ENCODE data around the gene GNL3.
"Not testable (repeated sequence)": the region's sequence is repeated elsewhere in the genome, so short reads cannot be mapped to it uniquely, and the experiment has no call there.

Gene GNL3

GRCh38 chr3:52685709-52686691, at the start of gene GNL3, which contains the start of gene PBRM1:
Gene GNL3 (plus strand): TSS chr3:52686032. CDS start chr3:52686093, 61 bp downstream.
Gene PBRM1 (minus strand): TSS chr3:52685913.
- no peak for FAIRE-seq

GRCh38 chr3:52636673-52637072, 49.2 kb upstream of the GNL3 start:
- FAIRE-seq = no peak

GRCh38 chr3:52645549-52645948, 40.3 kb upstream of the GNL3 start:
- no peak for FAIRE-seq

- FAIRE-seq = no peak
Measured at GRCh38 chr3:52649461-52650210, 36.2 kb upstream of the GNL3 start.

- FAIRE-seq = no peak
Measured at GRCh38 chr3:52650439-52650838, 35.4 kb upstream of the GNL3 start.

- FAIRE-seq = no peak
Measured at GRCh38 chr3:52651592-52651991, 34.2 kb upstream of the GNL3 start.

GRCh38 chr3:52655895-52656294, 29.9 kb upstream of the GNL3 start:
- no peak for FAIRE-seq

- FAIRE-seq = no peak
Measured at GRCh38 chr3:52660046-52660445, 25.8 kb upstream of the GNL3 start.

- FAIRE-seq = no peak
Measured at GRCh38 chr3:52663098-52663497, 22.7 kb upstream of the GNL3 start.

- no peak for FAIRE-seq
Measured at GRCh38 chr3:52670621-52671521, 15.0 kb upstream of the GNL3 start.

- FAIRE-seq = no peak
Measured at GRCh38 chr3:52671676-52672075, 14.2 kb upstream of the GNL3 start.

GRCh38 chr3:52676201-52676600, 9.6 kb upstream of the GNL3 start:
- not testable (repeated sequence) for FAIRE-seq

- no peak for FAIRE-seq
Measured at GRCh38 chr3:52678265-52679198, 7.3 kb upstream of the GNL3 start.

GRCh38 chr3:52679199-52679538, 6.7 kb upstream of the GNL3 start:
- no peak for FAIRE-seq

- no peak for FAIRE-seq
Measured at GRCh38 chr3:52679811-52680210, 6.0 kb upstream of the GNL3 start.

- FAIRE-seq = no peak
Measured at GRCh38 chr3:52681596-52681995, 4.2 kb upstream of the GNL3 start.

GRCh38 chr3:52682016-52682415, 3.8 kb upstream of the GNL3 start:
- FAIRE-seq = no peak

GRCh38 chr3:52683611-52684010, 2.2 kb upstream of the GNL3 start:
- no peak for FAIRE-seq

- no peak for FAIRE-seq
Measured at GRCh38 chr3:52684184-52684583, 1.6 kb upstream of the GNL3 start.

- no peak for FAIRE-seq
Measured at GRCh38 chr3:52685285-52685708, 535 bp upstream of the GNL3 start.

- no peak for FAIRE-seq
Measured at GRCh38 chr3:52688266-52688665, 2.4 kb downstream of the GNL3 start.

- FAIRE-seq = no peak
Measured at GRCh38 chr3:52689151-52689550, 3.3 kb downstream of the GNL3 start.
